Activated CD4-positive, alpha-beta T cell treated with anti-CD3 and anti-CD28 coated beads, Interleukin-2, amount 10 ng/mL, durations not matched to agents 24 days and 14 days (primary cell): ENCODE measurements around the gene C2CD4C. TPM values are rescaled to one million over a fixed set of nuclear protein-coding genes. Genes with fewer than 3 reads are reported as not detected.
"Not testable (repeated sequence)": the region's sequence is repeated elsewhere in the genome, so short reads cannot be mapped to it uniquely, and the experiment has no call there.

Experiments used
- DNase-seq: peaks from one replicate; pipeline ENCODE4 v3.0.0; 2022
- H3K27ac Mint-ChIP-seq: one replicate; pipeline ENCODE4 v1.8.0; 2022; ENCODE audit warnings: mild to moderate bottlenecking, mixed read lengths
- H3K27me3 Mint-ChIP-seq: one replicate; pipeline ENCODE4 v1.8.0; 2022; ENCODE audit warnings: mixed read lengths
- H3K36me3 Mint-ChIP-seq: one replicate; pipeline ENCODE4 v1.8.0; 2022; ENCODE audit warnings: low read depth, mild to moderate bottlenecking, mixed read lengths
- H3K4me1 Mint-ChIP-seq: one replicate; pipeline ENCODE4 v1.8.0; 2021; ENCODE audit warnings: mixed read lengths
- H3K4me3 Mint-ChIP-seq: one replicate; pipeline ENCODE4 v1.8.0; 2022; ENCODE audit warnings: mild to moderate bottlenecking, moderate library complexity, mixed read lengths
- H3K9me3 Mint-ChIP-seq: one replicate; pipeline ENCODE4 v1.8.0; 2021; ENCODE audit warnings: mixed read lengths
- intact Hi-C: fragments of 100-400 bp; cut with micrococcal nuclease; formaldehyde crosslinking; loops from one replicate; pipeline ENCODE4 v1.15.1; 2023
- total RNA-seq: library from RNA; stranded (reverse); gene quantifications from 2 replicates; pipeline ENCODE4 v1.2.3, GENCODE V29; 2022

C2CD4C gene
- total RNA-seq, 1 donor from 2014 or later: 0.07 TPM

GRCh38 chr19:381901-382300 is 27.0 kb downstream of the C2CD4C start:
- H3K4me3 Mint-ChIP-seq: peak overlapping the region; percentile 51
- not testable (repeated sequence) for H3K36me3 Mint-ChIP-seq, H3K9me3 Mint-ChIP-seq, DNase-seq
- H3K27ac Mint-ChIP-seq: peak overlapping the region; percentile 88
- H3K27me3 Mint-ChIP-seq: peaks cover 21% of the 10 kb centered on the region
- intact Hi-C loops: loop anchor here (5.0 kb wide), 1 partner anchor 125 kb away; the partner anchor contains the start of gene TPGS1
- H3K4me1 Mint-ChIP-seq: peaks cover 21% of the 10 kb centered on the region

- intact Hi-C loops: loop anchor here (5.0 kb wide), 1 partner anchor 127 kb away; the partner anchor contains the start of gene TPGS1
- H3K27ac Mint-ChIP-seq: peak overlapping the region; percentile 32
- H3K4me1 Mint-ChIP-seq: peaks cover 21% of the 10 kb centered on the region
- not testable (repeated sequence) for H3K9me3 Mint-ChIP-seq, H3K36me3 Mint-ChIP-seq, DNase-seq, H3K4me3 Mint-ChIP-seq
- H3K27me3 Mint-ChIP-seq: peaks cover 12% of the 10 kb centered on the region
Observed at GRCh38 chr19:380618-381219, 28.2 kb downstream of the C2CD4C start.

- no peak overlapping the region for H3K4me3 Mint-ChIP-seq
- peaks cover 9% of the 10 kb centered on the region for H3K9me3 Mint-ChIP-seq
- peaks cover 11% of the 10 kb centered on the region for H3K27me3 Mint-ChIP-seq
- H3K4me1 Mint-ChIP-seq: peaks cover 21% of the 10 kb centered on the region
- no peak for DNase-seq
- H3K36me3 Mint-ChIP-seq: peaks cover 5% of the 10 kb centered on the region
- intact Hi-C loops: loop anchor here (5.0 kb wide), 1 partner anchor 128 kb away; the partner anchor contains the start of gene TPGS1
- H3K27ac Mint-ChIP-seq: no peak overlapping the region
Observed at GRCh38 chr19:379796-380195, 29.2 kb downstream of the C2CD4C start.

GRCh38 chr19:378706-379105 is 30.2 kb downstream of the C2CD4C start:
- intact Hi-C loops: no loop called here
- Mint-ChIP-seq H3K36me3 (peaks cover 5% of the 10 kb centered on the region), H3K27me3 (peaks cover 6% of the 10 kb centered on the region), H3K4me3 (no peak overlapping the region), H3K27ac (no peak overlapping the region), H3K4me1 (peaks cover 16% of the 10 kb centered on the region), H3K9me3 (peaks cover 8% of the 10 kb centered on the region)
- DNase-seq: no peak

- no peak for DNase-seq
- intact Hi-C loops: no loop called here
- H3K4me1 Mint-ChIP-seq: peaks cover 11% of the 10 kb centered on the region
- H3K4me3 Mint-ChIP-seq: no peak overlapping the region
- peaks cover 2% of the 10 kb centered on the region for H3K36me3 Mint-ChIP-seq
- peaks cover 2% of the 10 kb centered on the region for H3K27me3 Mint-ChIP-seq
- H3K27ac Mint-ChIP-seq: peak overlapping the region; percentile 76
- H3K9me3 Mint-ChIP-seq: peaks cover 3% of the 10 kb centered on the region
Observed at GRCh38 chr19:377801-378581, 31.0 kb downstream of the C2CD4C start.

GRCh38 chr19:376111-376470 is 32.9 kb downstream of the C2CD4C start:
- H3K27ac Mint-ChIP-seq: no peak overlapping the region
- peaks cover 3% of the 10 kb centered on the region for H3K27me3 Mint-ChIP-seq
- H3K4me3 Mint-ChIP-seq: no peak overlapping the region
- intact Hi-C loops: no loop called here
- H3K9me3 Mint-ChIP-seq: no peaks in the 10 kb centered on the region
- H3K4me1 Mint-ChIP-seq: peaks cover 5% of the 10 kb centered on the region
- H3K36me3 Mint-ChIP-seq: no peaks in the 10 kb centered on the region
- no peak for DNase-seq

- Mint-ChIP-seq H3K9me3 (no peaks in the 10 kb centered on the region), H3K4me3 (no peak overlapping the region), H3K4me1 (peaks cover 4% of the 10 kb centered on the region), H3K36me3 (no peaks in the 10 kb centered on the region), H3K27ac (no peak overlapping the region), H3K27me3 (peaks cover 3% of the 10 kb centered on the region)
- no peak for DNase-seq
- intact Hi-C loops: no loop called here
Observed at GRCh38 chr19:375395-376110, 33.4 kb downstream of the C2CD4C start.

- Mint-ChIP-seq H3K4me3 (no peak overlapping the region), H3K27me3 (peaks cover 3% of the 10 kb centered on the region), H3K36me3 (no peaks in the 10 kb centered on the region), H3K4me1 (peaks cover 3% of the 10 kb centered on the region), H3K9me3 (no peaks in the 10 kb centered on the region), H3K27ac (no peak overlapping the region)
- intact Hi-C loops: no loop called here
- DNase-seq: no peak
Observed at GRCh38 chr19:374886-375235, 34.1 kb downstream of the C2CD4C start.

- intact Hi-C loops: no loop called here
- H3K4me3 Mint-ChIP-seq: no peak overlapping the region
- no peak overlapping the region for H3K27ac Mint-ChIP-seq
- H3K4me1 Mint-ChIP-seq: peaks cover 3% of the 10 kb centered on the region
- peaks cover 3% of the 10 kb centered on the region for H3K27me3 Mint-ChIP-seq
- no peak for DNase-seq
- H3K36me3 Mint-ChIP-seq: no peaks in the 10 kb centered on the region
- no peaks in the 10 kb centered on the region for H3K9me3 Mint-ChIP-seq
Observed at GRCh38 chr19:374183-374885, 34.6 kb downstream of the C2CD4C start.

- intact Hi-C loops: no loop called here
- Mint-ChIP-seq H3K4me3 (no peak overlapping the region), H3K27me3 (peaks cover 3% of the 10 kb centered on the region), H3K36me3 (no peaks in the 10 kb centered on the region), H3K9me3 (no peaks in the 10 kb centered on the region), H3K27ac (no peak overlapping the region), H3K4me1 (peaks cover 3% of the 10 kb centered on the region)
- no peak for DNase-seq
Observed at GRCh38 chr19:373391-374182, 35.4 kb downstream of the C2CD4C start.

- no peak overlapping the region for H3K4me3 Mint-ChIP-seq
- peaks cover 3% of the 10 kb centered on the region for H3K27me3 Mint-ChIP-seq
- H3K27ac Mint-ChIP-seq: no peak overlapping the region
- no peaks in the 10 kb centered on the region for H3K36me3 Mint-ChIP-seq
- H3K4me1 Mint-ChIP-seq: no peaks in the 10 kb centered on the region
- H3K9me3 Mint-ChIP-seq: no peaks in the 10 kb centered on the region
- no peak for DNase-seq
- intact Hi-C loops: no loop called here
Observed at GRCh38 chr19:372306-372890, 36.5 kb downstream of the C2CD4C start.

GRCh38 chr19:371501-372168 is 37.3 kb downstream of the C2CD4C start:
- intact Hi-C loops: no loop called here
- Mint-ChIP-seq H3K27me3 (peaks cover 3% of the 10 kb centered on the region), H3K36me3 (no peaks in the 10 kb centered on the region), H3K9me3 (no peaks in the 10 kb centered on the region), H3K4me3 (no peak overlapping the region), H3K4me1 (no peaks in the 10 kb centered on the region), H3K27ac (no peak overlapping the region)
- no peak for DNase-seq
